HG03354 (cell line): ENCODE measurements around the gene OCA2.

ENCODE experiments used
- ATAC-seq: cut with Tn5 transposase; IDR thresholded peaks from one replicate; pipeline ENCODE4 v1.9.1; 2021; ENCODE audit warnings: mild to moderate bottlenecking; ENCODE audit not compliant: unreplicated experiment, poor library complexity, severe bottlenecking

The OCA2 gene

DNA sequence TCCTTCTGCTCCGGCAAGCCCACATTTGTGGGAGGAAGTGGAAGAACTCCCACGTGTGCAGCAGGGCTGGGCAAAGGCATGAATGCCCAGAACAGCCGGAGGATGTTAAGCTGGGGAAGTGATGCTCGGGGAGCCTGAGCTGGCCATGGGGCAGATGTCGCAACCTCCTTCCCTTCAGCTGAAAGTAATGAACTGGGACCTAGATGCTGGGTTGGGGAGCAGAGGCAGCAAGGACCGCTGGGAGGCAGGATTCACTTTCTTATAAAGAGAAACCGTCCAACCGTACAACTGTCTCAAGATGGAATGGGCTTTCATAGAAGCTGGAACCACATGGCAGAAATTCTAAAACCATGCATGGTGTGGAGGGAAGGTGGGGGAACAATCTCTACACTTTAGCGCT lies 290.9 kb downstream of the OCA2 start:
- ATAC-seq: no peak

DNA sequence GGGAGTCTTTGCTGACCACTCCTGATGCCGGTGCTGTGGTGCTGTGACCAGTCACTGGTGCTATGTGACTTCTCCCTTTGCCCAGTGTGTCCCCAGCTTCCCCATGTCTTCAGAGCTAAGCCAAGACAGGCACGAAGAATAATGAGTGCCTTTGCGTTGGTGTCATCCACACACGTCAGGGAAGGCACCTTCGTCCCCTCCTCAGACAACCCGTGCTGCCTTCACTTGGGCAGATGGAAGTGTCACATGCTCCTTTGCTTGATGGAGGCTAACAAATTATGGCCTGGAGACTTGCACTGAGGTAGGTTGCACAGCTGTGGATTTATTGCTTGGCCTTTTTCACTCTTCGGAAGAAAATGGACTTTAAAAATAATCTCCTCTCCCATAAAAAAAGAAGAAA lies 291.8 kb downstream of the OCA2 start:
- ATAC-seq: no peak

DNA sequence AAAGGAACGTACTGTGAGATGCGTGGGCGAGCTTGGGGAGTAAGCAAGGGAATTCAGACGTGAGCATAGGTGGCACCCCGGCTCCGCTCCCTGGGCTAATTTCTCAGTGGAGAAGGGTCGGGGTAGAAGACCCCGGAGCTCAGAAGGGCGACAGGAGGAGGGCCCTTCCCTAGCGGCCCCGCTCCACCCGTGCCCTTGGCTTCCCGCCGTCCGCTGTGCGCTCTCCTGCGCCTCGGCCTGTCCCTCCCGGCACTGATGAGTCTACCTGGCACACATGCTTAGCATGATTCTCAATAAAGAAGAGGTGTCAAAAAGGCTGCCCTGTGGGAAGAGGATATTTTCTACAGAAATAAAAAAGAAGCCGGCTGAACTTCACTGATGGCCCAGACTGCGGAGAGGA lies 292.7 kb downstream of the OCA2 start:
- ATAC-seq: no peak

DNA sequence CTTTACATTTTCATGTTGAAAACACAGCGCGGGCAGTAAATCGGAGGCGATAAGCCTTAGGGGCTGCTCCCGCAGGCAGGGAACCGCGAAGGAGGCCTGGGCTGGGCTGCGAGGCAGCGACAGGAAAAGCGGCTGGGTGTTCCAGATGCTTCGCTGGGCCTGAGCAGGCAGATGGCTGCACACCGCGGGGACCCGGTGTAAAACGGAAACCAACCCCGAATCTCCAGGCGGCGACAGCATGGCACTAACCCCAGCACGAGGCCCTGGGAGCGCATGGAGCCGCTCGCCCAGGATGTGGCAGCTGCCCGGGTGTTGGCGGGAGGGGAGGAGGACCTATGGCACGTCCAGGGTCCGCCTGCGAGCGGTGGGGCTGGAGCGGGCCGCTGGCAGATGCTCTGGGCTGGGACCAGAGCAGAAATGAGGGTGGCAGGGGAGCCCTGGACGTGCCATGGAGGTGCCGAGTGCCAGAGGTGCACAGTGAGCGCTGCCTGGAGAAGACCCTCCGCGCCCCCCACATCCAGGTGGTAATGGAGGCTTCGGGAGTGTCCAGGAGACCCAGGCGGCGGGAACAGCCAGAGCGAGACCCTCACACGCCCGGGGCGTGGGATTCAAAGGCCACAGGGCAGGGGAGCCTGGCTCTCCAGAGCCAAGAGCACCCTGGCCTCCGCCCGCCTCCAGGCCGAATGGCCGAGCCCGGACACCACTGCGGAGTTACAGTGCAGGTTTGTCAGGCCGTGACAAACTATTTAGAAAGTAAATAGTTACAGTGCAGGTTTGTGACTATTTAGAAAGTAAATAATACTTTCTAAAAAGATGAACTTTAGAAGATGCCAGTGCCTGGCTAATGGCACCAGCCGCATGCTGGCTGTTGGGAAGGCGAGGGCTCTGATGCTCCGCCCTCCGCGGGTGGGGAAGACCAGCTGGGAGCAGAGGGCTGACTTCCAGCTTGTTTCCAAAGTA lies 293.6 kb downstream of the OCA2 start:
- ATAC-seq: no peak

DNA sequence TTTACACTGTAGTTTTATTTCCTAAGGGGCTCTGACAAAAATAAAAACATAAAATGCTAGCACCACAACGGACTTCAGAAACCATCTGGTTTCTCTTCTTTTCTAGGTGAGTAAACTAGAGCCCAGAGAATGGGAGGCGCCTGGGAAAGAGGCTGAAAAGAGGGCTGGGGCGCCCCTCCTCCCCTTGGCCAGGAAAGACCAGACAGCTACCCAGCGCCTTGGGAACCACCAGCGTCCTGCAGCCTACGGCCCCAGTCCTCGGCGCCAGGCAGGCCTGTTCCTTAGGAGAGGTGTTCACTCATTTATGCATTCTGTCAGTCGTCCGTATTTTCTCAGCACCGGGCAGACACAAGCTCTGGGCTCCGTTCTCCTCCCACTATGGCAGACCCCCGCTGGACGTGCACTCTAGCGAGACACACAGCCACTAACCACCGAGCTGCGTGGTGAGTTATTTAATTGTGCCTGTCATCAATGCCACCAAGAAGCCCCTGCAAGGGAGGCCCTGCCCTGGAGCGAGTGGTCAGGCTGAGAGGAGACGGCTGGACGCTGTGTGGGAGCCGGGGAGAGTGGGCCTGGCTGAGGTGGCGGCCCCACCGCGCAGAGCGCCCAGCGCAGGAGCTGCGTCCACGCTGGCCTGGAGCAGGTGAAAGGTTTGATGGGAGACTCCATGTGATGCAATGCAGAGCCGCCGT lies 294.4 kb downstream of the OCA2 start:
- no peak for ATAC-seq

DNA sequence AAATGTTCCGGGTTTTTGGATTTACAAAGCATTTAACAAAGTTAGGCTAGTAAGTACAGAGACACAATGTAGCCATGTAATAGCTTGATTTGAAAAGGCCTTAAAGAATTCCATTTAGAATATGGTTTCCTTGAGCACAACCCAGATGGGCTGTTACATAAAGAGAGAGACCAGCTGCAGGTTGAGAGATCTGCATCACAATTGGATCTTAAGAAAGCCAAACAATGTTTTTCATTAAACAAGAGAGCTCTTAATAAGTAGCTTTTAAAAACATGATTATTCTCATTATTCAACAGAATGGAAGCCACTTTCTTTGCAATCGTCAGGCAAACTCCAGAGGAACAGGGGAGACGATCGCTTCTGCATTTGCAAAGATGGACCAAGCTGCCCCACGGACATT lies 300.3 kb downstream of the OCA2 start:
- ATAC-seq: no peak

DNA sequence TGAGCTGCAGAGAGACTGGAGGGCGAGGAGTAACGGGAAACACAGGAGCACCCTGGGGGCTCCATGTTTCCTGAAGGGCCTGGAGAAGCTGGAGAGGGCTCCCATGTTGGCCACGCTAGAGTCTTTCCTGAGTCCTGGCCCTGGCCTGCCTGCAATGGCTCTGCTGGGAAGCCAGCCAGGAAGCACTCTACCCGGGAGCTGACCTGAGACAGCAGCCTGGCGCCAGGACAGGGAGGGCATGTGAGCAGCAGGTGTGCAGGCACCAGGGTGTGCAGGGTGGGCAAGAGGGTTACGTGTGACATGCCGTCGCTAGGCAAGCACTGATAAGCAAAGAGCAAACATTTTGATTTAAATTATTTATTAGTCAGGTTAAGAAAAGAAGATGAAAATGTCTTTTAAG lies 301.4 kb downstream of the OCA2 start:
- ATAC-seq: no peak

DNA sequence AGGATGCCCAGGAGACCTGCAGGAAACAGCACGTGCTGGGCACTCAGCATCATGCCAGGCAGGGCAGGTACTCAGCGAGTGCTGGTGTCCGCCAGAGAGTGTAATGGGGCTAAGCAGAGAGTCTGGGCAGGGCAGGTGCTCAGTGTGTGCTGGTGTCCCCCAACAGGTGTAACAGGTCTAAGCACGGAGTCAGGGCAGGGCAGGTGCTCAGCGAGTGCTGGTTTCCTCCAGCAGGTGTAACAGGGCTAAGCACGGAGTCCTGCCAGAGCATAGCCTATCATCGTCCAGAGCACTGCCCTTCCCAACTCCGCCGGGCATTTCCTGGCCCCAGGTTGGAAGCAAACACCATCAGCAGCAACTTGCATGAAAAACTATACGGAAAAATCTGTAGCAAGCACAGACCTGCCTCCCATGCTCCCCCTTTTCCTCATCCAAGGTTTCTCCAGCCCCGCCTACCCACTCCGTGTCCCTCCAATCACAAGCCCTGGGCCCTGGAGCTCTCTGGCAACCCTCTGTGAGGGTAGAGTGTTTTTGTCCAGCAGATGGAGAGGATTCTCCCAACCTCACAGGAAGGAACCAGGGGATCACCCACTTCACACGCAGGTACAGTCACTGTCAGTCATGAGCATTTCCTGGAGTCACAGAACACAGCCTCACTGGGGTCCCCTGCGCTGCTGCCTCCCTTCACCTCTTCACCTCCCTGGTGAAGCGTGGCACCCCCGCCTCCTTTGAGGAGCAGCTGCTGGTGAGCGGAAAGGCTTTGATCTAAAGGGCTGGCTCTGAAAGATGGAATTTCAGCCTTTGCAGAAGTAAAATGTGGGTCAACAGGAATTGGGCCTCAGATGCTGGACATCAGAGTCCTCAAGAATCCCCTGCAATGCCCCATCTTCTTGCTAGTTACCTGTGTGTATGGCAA lies 302.5 kb downstream of the OCA2 start:
- no peak for ATAC-seq

DNA sequence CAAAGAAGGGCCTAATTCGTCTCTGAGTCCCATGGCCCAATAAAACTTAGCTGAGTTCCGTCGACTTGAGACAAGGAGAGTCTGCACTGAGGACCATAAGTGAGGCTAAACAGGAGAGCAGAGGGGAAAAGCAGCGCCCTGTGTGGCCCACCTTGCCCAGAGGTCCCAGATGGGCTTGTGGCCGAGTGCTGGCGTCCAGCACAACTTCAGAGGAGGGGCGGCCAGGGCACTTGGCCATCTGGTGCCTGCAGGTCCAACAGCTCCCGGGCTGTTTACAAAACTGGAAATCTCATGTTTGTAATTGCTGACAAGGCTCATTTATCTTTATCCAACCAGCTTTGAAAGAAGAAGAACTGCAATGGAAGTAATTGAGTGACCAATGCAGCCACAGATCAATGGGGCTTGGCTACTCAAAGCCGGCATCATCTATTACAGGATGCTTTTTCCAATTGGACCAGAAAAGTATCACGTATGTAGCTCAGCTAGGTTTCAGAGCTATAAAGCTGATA lies 306.3 kb downstream of the OCA2 start:
- no peak for ATAC-seq

DNA sequence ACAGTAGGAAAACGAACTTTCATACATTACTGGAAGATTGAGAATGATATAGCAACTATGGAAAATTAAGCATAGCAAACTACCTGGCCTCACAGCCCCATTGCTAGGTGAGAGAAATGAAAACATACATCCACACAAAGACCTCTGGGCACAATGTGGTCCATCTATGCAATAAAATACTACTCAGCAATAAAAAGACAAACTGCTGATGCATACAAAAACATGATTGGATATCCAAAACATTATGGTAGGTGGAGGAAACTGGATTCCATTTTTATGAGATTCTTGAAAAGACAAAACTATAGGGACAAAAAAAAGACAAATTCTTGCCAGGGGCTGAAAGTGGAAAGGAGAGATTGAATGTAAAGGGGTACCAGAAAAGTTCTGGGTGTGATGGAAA lies 308.8 kb downstream of the OCA2 start:
- ATAC-seq: no peak

DNA sequence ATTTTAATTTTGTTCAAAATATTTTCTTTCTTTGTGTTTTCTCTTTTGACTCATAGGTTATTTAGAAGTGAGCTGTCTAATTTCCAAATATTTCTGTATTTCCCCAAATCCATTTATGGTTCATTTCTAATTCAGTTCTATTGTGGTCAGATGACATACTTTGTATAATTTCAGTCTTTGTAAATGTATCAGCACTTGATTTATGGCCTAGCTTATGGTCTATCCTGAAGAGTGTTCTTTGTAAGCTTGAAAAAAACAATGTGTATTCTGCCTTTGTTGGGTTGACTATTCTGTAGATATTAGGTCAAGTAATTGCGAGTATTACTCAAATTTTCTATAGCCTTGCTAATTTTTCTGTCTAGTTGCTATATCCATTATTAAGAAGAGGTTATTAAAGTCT lies 311.2 kb downstream of the OCA2 start:
- ATAC-seq: no peak

DNA sequence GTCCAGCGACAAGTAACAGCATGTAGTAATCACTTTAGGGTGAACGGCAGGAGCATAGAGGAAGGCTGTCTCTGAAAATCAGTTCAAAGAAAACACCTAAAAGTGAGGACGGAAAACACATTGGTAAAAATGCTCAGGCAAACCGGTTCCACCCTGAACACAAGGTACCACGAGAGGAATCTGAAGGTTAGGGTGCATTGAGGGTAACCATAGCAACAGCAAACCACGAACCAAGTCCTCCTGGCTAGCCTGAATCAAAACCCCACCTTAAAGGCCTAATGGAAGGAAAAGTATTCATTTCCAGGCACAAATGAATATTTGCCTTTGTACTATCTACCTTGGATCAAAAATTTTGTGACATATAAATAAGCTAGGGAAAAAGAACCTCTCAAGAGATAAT lies 315.0 kb downstream of the OCA2 start:
- ATAC-seq: no peak

DNA sequence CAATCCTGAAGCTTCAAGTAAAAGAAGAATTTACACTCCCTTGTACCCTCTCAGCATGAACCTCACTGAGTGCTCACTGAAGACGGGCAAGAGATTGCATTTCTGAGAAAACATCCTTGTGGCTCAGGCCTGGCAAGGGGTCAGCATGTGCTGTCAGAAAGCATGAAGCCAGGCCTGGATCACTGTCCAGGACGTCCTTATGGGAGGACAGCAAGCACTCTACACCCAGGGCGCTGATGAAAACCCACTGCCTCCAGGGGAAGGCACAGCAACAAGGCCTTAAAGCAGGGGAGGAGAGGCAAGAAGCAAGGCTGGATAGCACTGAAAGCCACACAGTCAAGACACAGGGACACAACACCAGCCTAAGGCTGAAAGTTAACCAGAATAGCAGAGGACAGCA lies 315.4 kb downstream of the OCA2 start:
- no peak for ATAC-seq

DNA sequence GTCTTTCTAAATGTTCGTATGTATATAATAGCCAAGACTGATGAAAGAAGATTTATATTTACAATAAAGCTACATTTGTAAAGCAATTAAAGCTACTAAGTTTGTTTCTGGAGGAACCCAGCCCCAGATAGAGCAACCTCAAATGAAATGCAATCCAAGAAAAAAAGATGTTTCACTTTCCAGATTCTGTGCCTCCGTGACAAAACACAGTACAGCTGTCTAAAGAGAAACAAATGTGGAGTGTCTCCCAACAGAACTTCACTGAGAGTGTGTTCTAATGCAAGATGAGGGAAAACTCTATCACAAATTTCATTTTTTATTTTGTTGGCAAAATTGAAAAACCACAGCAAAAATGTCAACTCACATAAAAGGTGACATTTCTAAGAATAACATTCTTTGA lies 317.0 kb downstream of the OCA2 start:
- no peak for ATAC-seq

DNA sequence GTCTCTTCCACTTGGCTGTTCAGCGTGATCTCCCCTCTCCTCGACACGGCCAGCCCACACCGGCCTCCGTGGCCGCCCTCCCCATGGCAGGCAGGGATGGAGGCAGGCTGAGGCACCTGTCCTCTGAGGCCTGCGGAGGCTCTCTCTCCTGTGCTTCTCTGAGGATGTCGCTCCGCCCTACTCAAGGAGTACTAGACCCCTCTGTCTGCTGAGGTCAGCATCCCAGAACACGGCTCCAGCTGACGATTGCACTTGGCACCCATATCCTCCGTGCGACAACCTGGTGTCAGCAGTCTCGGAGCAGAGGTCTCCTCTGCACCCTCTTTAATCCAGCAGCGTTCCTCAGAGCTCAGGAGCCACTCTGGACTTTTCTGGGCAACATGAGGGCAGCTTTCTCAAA lies 322.6 kb downstream of the OCA2 start:
- ATAC-seq: no peak

DNA sequence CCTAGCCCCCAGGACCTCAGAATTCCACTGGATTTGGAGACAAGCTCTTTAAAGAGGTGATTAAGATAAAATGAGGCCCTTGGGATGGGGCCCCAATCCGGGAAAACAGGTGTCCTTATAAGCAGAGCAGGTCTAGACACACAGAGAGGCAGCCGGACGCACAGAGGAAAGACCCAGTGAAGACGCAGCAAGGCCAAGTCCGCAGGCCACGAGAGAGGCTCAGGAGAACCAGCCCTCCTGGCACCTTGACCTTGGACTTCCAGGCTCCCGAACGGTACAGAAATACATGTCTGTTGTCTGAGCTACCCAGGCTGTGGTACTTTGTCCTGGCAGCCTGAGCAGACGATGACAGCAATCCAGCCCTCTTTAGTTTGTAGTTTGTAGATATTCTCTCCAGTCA lies 324.5 kb downstream of the OCA2 start:
- ATAC-seq: no peak

DNA sequence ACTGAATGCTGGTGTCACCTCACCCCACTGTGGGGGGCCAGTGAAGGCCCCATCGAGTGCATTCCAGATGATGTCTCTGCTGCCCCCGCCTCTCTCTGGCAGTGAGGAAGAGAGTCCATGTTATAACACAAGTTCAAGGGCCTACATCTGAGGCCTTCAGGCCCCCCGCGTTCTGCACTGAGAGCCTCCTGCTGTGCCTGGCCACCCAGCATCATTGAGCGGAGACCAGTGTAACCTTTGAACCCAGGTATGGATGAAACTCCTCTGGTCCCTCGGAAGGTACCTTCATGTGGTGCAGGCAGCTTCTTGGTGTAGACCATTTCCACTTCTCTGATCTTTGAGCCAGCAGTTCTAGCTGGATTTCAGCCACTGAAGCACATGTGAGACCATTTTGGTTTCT lies 324.9 kb downstream of the OCA2 start:
- ATAC-seq: no peak

DNA sequence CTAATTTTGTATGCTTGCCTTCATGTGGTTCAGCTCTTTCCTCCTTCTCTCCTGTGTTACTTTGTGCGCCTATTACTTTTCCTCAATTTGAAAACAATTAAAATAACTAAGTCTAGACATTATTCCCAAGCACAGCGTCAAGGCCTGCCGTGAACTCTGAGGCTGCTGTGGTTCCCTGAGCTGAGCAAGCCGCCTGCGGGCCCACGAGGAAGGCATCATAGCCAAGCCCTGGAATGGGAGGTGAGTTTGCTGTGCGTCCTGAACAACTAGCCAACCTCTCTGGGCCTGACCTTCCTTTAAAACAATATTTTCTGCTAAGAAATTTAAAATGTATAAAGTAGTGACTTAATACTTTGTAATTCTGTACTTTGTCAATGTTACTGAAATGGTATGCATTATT lies 327.2 kb downstream of the OCA2 start:
- ATAC-seq: no peak

DNA sequence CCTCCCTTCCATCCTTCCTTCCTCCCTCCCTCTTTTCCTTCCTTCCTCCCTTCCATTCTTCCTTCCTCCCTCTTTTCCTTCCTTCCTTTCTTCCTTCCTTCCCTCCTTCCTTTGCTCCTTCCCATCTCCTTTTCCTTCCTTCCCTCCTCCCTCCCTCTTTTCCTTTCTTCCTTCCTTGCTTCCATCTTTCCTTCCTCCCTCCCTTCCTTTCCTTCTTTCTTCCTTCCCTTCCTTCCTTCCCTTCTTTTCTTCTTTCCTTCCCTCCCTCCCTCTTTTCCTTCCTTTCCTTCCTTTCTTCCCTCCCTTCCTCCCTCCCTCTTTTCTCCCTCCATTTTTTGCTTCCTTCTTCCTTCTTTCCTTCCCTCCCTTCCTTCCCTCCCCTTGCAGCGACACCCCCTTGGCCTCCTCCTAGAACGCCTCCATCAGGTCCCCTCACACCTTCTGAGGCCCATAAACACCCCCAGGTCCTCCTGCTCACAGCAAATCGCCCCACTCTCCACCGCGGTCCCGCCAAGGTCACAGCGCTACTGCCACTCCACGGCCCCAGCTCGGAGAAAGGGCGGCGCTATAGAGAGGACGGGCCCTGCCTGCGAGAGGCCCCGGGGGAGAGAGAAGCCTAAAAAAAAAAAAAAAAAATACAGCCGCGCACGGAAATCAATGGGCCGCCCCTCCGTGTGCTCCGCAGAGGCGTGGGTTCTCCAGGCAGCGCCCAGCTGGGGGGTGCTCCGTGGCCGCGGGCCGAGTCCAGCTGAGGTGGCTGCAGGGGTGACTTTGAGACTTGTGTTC lies 328.2 kb downstream of the OCA2 start:
- no peak for ATAC-seq
